GM06990 (cell line): ENCODE results near the gene SPRED1.

ENCODE experiments used
- DNase-seq: peaks from one replicate; pipeline ENCODE4 v3.0.0-alpha.2; 2011; ENCODE audit not compliant: insufficient read length; ENCODE audit errors: extremely low read depth
- H3K27me3 ChIP-seq: replicated peaks from 2 replicates; pipeline ENCODE4 v1.6.0; 2011; ENCODE audit warnings: low read length; ENCODE audit not compliant: control insufficient read depth, insufficient read depth
- H3K36me3 ChIP-seq: 2 replicates; pipeline ENCODE4 v1.5.1; 2011; ENCODE audit warnings: low read length; ENCODE audit not compliant: control insufficient read depth, insufficient read depth
- H3K4me3 ChIP-seq: replicated peaks from 2 replicates; pipeline ENCODE4 v1.5.1; 2011; ENCODE audit warnings: low read depth, mild to moderate bottlenecking, control low read depth, low read length
- TF ChIP-seq, protein P1 (sequence below): IDR thresholded peaks from 2 replicates; pipeline ENCODE4 v1.5.1; 2011; ENCODE audit warnings: low read length, control low read depth, mild to moderate bottlenecking, inconsistent platforms; ENCODE audit not compliant: insufficient read depth, poor library complexity, severe bottlenecking

SPRED1 gene

GRCh38 chr15:38378161-38378560, 125.5 kb downstream of the SPRED1 start:
- Histone ChIP-seq H3K4me3 (no peak overlapping the region), H3K36me3 (no peaks in the 10 kb centered on the region), H3K27me3 (no peaks in the 10 kb centered on the region)
- TF ChIP-seq, protein P1, sequence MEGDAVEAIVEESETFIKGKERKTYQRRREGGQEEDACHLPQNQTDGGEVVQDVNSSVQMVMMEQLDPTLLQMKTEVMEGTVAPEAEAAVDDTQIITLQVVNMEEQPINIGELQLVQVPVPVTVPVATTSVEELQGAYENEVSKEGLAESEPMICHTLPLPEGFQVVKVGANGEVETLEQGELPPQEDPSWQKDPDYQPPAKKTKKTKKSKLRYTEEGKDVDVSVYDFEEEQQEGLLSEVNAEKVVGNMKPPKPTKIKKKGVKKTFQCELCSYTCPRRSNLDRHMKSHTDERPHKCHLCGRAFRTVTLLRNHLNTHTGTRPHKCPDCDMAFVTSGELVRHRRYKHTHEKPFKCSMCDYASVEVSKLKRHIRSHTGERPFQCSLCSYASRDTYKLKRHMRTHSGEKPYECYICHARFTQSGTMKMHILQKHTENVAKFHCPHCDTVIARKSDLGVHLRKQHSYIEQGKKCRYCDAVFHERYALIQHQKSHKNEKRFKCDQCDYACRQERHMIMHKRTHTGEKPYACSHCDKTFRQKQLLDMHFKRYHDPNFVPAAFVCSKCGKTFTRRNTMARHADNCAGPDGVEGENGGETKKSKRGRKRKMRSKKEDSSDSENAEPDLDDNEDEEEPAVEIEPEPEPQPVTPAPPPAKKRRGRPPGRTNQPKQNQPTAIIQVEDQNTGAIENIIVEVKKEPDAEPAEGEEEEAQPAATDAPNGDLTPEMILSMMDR: no peak
- no peak for DNase-seq

DNA sequence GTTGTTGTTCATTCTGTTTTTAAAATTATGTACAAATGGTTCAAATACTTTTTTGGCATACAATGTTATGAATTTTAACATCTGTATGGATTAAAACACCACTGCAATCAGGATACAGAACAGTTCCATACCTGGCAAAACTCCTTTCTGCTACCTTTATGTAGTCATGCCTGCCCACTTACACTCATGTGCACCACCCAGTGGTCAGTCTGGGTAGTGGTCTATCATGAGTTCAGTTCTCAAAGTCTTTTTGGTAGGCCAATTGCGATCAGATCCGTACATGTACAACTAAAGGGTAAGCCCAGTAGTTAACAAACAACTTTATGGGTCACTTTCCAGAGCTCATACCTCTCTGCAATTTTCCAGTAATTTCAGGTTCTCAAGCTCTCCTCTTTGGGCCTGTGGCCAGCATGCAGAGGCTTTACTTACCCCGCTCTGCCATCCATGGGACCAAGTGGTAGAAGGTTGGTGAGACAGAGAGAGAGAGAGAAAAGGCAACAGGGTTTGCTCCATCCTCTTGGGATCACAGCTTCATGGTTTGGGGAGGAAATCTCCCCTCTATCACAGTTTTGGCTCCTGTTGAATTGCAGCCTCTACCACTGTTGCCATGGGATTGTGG, 137.4 kb downstream of the SPRED1 start:
- Histone ChIP-seq H3K36me3 (no peaks in the 10 kb centered on the region), H3K27me3 (no peaks in the 10 kb centered on the region), H3K4me3 (no peak overlapping the region)
- DNase-seq: peak; percentile 18
- TF ChIP-seq, protein P1: peak; percentile 87

- TF ChIP-seq, protein P1: no peak
- Histone ChIP-seq H3K27me3 (no peaks in the 10 kb centered on the region), H3K36me3 (no peaks in the 10 kb centered on the region), H3K4me3 (no peak overlapping the region)
- no peak for DNase-seq
Observed at GRCh38 chr15:38391191-38391590, 138.6 kb downstream of the SPRED1 start.

GRCh38 chr15:38398134-38398533, 145.5 kb downstream of the SPRED1 start:
- no peaks in the 10 kb centered on the region for H3K36me3 ChIP-seq
- no peak for DNase-seq
- no peaks in the 10 kb centered on the region for H3K27me3 ChIP-seq
- TF ChIP-seq, protein P1: no peak
- no peak overlapping the region for H3K4me3 ChIP-seq

GRCh38 chr15:38401106-38401505, 148.5 kb downstream of the SPRED1 start:
- no peak for DNase-seq
- Histone ChIP-seq H3K36me3 (no peaks in the 10 kb centered on the region), H3K27me3 (no peaks in the 10 kb centered on the region), H3K4me3 (no peak overlapping the region)
- TF ChIP-seq, protein P1: no peak

DNA sequence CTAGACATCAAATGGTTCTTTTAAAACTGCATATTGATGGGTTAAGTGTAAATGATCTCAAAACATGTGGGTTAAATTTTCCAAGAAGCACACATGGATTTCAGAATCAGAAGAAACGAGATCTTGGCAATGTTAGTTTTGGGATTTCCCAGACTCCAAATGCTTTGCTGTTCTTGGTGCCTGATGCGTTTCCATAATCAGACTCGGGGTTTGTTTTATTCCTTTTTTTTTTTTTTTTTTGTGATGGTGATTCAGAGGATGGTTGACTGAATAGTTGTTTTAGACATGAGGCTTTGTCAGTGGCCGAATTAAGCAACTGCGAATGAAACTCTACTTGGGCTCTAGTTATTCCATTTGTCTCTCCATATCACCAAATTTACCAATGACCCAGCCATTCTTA, 149.1 kb downstream of the SPRED1 start:
- no peak overlapping the region for H3K4me3 ChIP-seq
- H3K27me3 ChIP-seq: no peaks in the 10 kb centered on the region
- no peak for DNase-seq
- no peaks in the 10 kb centered on the region for H3K36me3 ChIP-seq
- TF ChIP-seq, protein P1: no peak
